ENCODE results near the gene PDLIM4. TPM values are rescaled to one million over a fixed set of nuclear protein-coding genes. Genes with fewer than 3 reads are reported as not detected.
A peak's percentile ranks its signal among the peaks of the same experiment; 100 is the strongest.

Gene PDLIM4
- total RNA-seq, 6 experiments from 2014 or later: 2.5 to 26.4 (median 23.7) TPM

GRCh38 chr5:132237670-132238069 lies 19.8 kb upstream of the PDLIM4 start:
- no peaks in the 10 kb centered on the region for H3K9me3 Mint-ChIP-seq
- no peaks in the 10 kb centered on the region for H3K36me3 Mint-ChIP-seq (ENCODE audit: low read depth)
- H3K27me3 Mint-ChIP-seq (ENCODE audit: insufficient read depth): peaks cover 2% of the 10 kb centered on the region; the same call in 1 of the 2 replicates
- TF ChIP-seq CTCF (IDR thresholded peaks at IDR 0.05): no peak
- DNase-seq: no peak
- H3K4me1 Mint-ChIP-seq (ENCODE audit: low read depth): peaks cover 15% of the 10 kb centered on the region; the same call in 1 of the 2 replicates
- no peak overlapping the region for H3K27ac Mint-ChIP-seq
- H3K4me3 Mint-ChIP-seq: no peak overlapping the region

GRCh38 chr5:132238169-132238744 lies 19.2 kb upstream of the PDLIM4 start:
- H3K9me3 Mint-ChIP-seq: no peaks in the 10 kb centered on the region
- peaks cover 1% of the 10 kb centered on the region; the same call in 1 of the 2 replicates for H3K27me3 Mint-ChIP-seq (ENCODE audit: insufficient read depth)
- DNase-seq: peak; percentile 64
- no peaks in the 10 kb centered on the region for H3K36me3 Mint-ChIP-seq (ENCODE audit: low read depth)
- H3K4me1 Mint-ChIP-seq (ENCODE audit: low read depth): peaks cover 15% of the 10 kb centered on the region; the same call in 1 of the 2 replicates
- no peak overlapping the region for H3K27ac Mint-ChIP-seq
- peak; percentile 94 for TF ChIP-seq CTCF (IDR thresholded peaks at IDR 0.05)
- H3K4me3 Mint-ChIP-seq: no peak overlapping the region

- no peak overlapping the region for H3K4me3 Mint-ChIP-seq
- TF ChIP-seq CTCF (IDR thresholded peaks at IDR 0.05): no peak
- H3K9me3 Mint-ChIP-seq: peaks cover 5% of the 10 kb centered on the region
- peaks cover 1% of the 10 kb centered on the region; the same call in 1 of the 2 replicates for H3K27me3 Mint-ChIP-seq (ENCODE audit: insufficient read depth)
- peaks cover 15% of the 10 kb centered on the region; the same call in 1 of the 2 replicates for H3K4me1 Mint-ChIP-seq (ENCODE audit: low read depth)
- H3K27ac Mint-ChIP-seq: peak overlapping the region; percentile 25; the same call in 1 of the 2 replicates
- peaks cover 5% of the 10 kb centered on the region for H3K36me3 Mint-ChIP-seq (ENCODE audit: low read depth)
- no peak for DNase-seq
These were observed 18.5 kb upstream of the PDLIM4 start for GRCh38 chr5:132238901-132239500.

- peaks cover 12% of the 10 kb centered on the region for H3K9me3 Mint-ChIP-seq
- H3K4me1 Mint-ChIP-seq (ENCODE audit: low read depth): peaks cover 15% of the 10 kb centered on the region; the same call in 1 of the 2 replicates
- peaks cover 1% of the 10 kb centered on the region; the same call in 1 of the 2 replicates for H3K27me3 Mint-ChIP-seq (ENCODE audit: insufficient read depth)
- DNase-seq: no peak
- peaks cover 12% of the 10 kb centered on the region for H3K36me3 Mint-ChIP-seq (ENCODE audit: low read depth)
- no peak overlapping the region for H3K27ac Mint-ChIP-seq
- TF ChIP-seq CTCF (IDR thresholded peaks at IDR 0.05): no peak
- H3K4me3 Mint-ChIP-seq: no peak overlapping the region
These were observed 17.7 kb upstream of the PDLIM4 start for GRCh38 chr5:132239776-132240175.

- H3K4me3 Mint-ChIP-seq: no peak overlapping the region
- peaks cover 11% of the 10 kb centered on the region for H3K27me3 Mint-ChIP-seq (ENCODE audit: insufficient read depth)
- peaks cover 17% of the 10 kb centered on the region for H3K36me3 Mint-ChIP-seq (ENCODE audit: low read depth)
- no peak for DNase-seq
- TF ChIP-seq CTCF (IDR thresholded peaks at IDR 0.05): no peak
- no peak overlapping the region for H3K27ac Mint-ChIP-seq
- no peaks in the 10 kb centered on the region for H3K4me1 Mint-ChIP-seq (ENCODE audit: low read depth)
- peaks cover 19% of the 10 kb centered on the region for H3K9me3 Mint-ChIP-seq
These were observed 14.0 kb upstream of the PDLIM4 start for GRCh38 chr5:132243366-132243977.

All from HFFc6 (cell line).